IMR-90 (cell line): ENCODE measurements around the gene IRAK1. TPM values are rescaled to one million over a fixed set of nuclear protein-coding genes. Genes with fewer than 3 reads are reported as not detected.

Experiments
- ATAC-seq: fragments of 200-7000 bp; cut with Tn5 transposase; 2 replicates; pipeline ENCODE4 v1.9.1; 2020; ENCODE audit warnings: low read depth, mild to moderate bottlenecking, moderate library complexity
- BruUV-seq: library from RNA; stranded (reverse); fragments of 400-500 nt; replicated peaks from 2 replicates; lab custom pipeline; 2021; lab: Mats Ljungman, UMichigan
- CTCF ChIA-PET: fragments of 300-600 bp; formaldehyde crosslinking; extraction: SDS; loops from one replicate; lab custom pipeline; 2021; ENCODE audit warnings: antibody characterized with exemption; lab: Yijun Ruan, JAX
- POLR2A ChIA-PET: fragments of 300-600 bp; sonication (Branson Sonifier 250); formaldehyde crosslinking; loops from one replicate; lab custom pipeline; 2022; ENCODE audit warnings: antibody characterized with exemption; ENCODE audit not compliant: unreplicated experiment; lab: Charles Lee
- DNase-seq: peaks from one replicate; pipeline ENCODE4 v3.0.0; 2013
- H2AFZ ChIP-seq: replicated peaks from 2 replicates; pipeline ENCODE3; 2013; ENCODE audit warnings: low read length, mild to moderate bottlenecking; ENCODE audit not compliant: poor library complexity
- H2AK5ac ChIP-seq: 2 replicates; pipeline ENCODE4 v1.6.1; 2013; ENCODE audit warnings: low read depth, low read length, inconsistent platforms
- H2AK9ac ChIP-seq: replicated peaks from 2 replicates; pipeline ENCODE3; 2013; ENCODE audit warnings: mild to moderate bottlenecking, low read depth, low read length, moderate library complexity; ENCODE audit not compliant: poor library complexity
- H2BK120ac ChIP-seq: 2 replicates; pipeline ENCODE4 v1.6.1; 2013; ENCODE audit warnings: low read depth, low read length, inconsistent platforms
- H2BK15ac ChIP-seq: 3 replicates; pipeline ENCODE4 v1.6.1; 2013; ENCODE audit warnings: low read depth, low read length, inconsistent platforms
- H2BK20ac ChIP-seq: 2 replicates; pipeline ENCODE4 v1.6.1; 2013; ENCODE audit warnings: low read depth, mild to moderate bottlenecking, inconsistent platforms, low read length, moderate library complexity
- H2BK5ac ChIP-seq: 2 replicates; pipeline ENCODE4 v1.6.1; 2013; ENCODE audit warnings: mild to moderate bottlenecking, low read depth, low read length, inconsistent platforms; ENCODE audit not compliant: poor library complexity, severe bottlenecking
- H3K14ac ChIP-seq: replicated peaks from 2 replicates; pipeline ENCODE4 v1.6.1; 2013; ENCODE audit warnings: low read depth, low read length, inconsistent platforms
- H3K18ac ChIP-seq: 2 replicates; pipeline ENCODE4 v1.6.1; 2013; ENCODE audit warnings: low read depth, low read length, control low read depth
- H3K23ac ChIP-seq: 2 replicates; pipeline ENCODE4 v1.6.1; 2013; ENCODE audit warnings: low read depth, low read length, inconsistent platforms
- H3K27ac ChIP-seq: 2 replicates; pipeline ENCODE4 v1.5.1; 2013; ENCODE audit warnings: mild to moderate bottlenecking, control low read depth, low read length; ENCODE audit not compliant: insufficient read depth
- H3K27me3 ChIP-seq: 2 replicates; pipeline ENCODE4 v1.6.1; 2013; ENCODE audit warnings: low read length; ENCODE audit not compliant: control insufficient read depth, insufficient read depth
- H3K36me3 ChIP-seq: 2 replicates; pipeline ENCODE4 v1.6.1; 2013; ENCODE audit warnings: low read length, mixed read lengths; ENCODE audit not compliant: control insufficient read depth, insufficient read depth
- H3K4ac ChIP-seq: 2 replicates; pipeline ENCODE4 v1.6.1; 2013; ENCODE audit warnings: low read depth, low read length, inconsistent platforms
- H3K4me1 ChIP-seq: 2 replicates; pipeline ENCODE4 v1.6.1; 2013; ENCODE audit warnings: low read length, mixed read lengths; ENCODE audit not compliant: control insufficient read depth, insufficient read depth
- H3K4me2 ChIP-seq: 2 replicates; pipeline ENCODE4 v1.6.1; 2013; ENCODE audit warnings: low read depth, mild to moderate bottlenecking, control low read depth, low read length, moderate library complexity
- H3K4me3 ChIP-seq: 2 replicates; pipeline ENCODE4 v1.5.1; 2013; ENCODE audit warnings: low read depth, mild to moderate bottlenecking, control low read depth, low read length, moderate library complexity; ENCODE audit not compliant: insufficient read depth
- H3K56ac ChIP-seq: 2 replicates; pipeline ENCODE4 v1.6.1; 2013; ENCODE audit warnings: low read length, inconsistent platforms; ENCODE audit not compliant: insufficient read depth; ENCODE audit errors: extremely low read depth
- H3K79me1 ChIP-seq, 2 experiments: 2 replicates each; pipeline ENCODE4 v1.6.1; 2013; ENCODE audit warnings: low read length in 2 of 2, inconsistent platforms in 1 of 2, low read depth in 1 of 2
- H3K9ac ChIP-seq: 2 replicates; pipeline ENCODE4 v1.6.1; 2013; ENCODE audit warnings: low read depth, low read length, control low read depth
- H3K9me1 ChIP-seq: 2 replicates; pipeline ENCODE4 v1.6.1; 2013; ENCODE audit warnings: low read length, inconsistent platforms; ENCODE audit not compliant: insufficient read depth
- H3K9me3 ChIP-seq: 2 replicates; pipeline ENCODE4 v1.6.1; 2013; ENCODE audit warnings: low read length; ENCODE audit not compliant: control insufficient read depth, insufficient read depth
- H4K20me1 ChIP-seq: 2 replicates; pipeline ENCODE4 v1.6.1; 2013; ENCODE audit warnings: low read length, inconsistent platforms; ENCODE audit not compliant: insufficient read depth
- H4K5ac ChIP-seq: 2 replicates; pipeline ENCODE4 v1.6.1; 2013; ENCODE audit warnings: mild to moderate bottlenecking, low read depth, low read length, control low read depth
- H4K8ac ChIP-seq, 2 experiments: 2 replicates each; pipeline ENCODE4 v1.6.1; 2013; ENCODE audit warnings: low read depth in 2 of 2, low read length in 2 of 2, control low read depth in 1 of 2, inconsistent platforms in 1 of 2
- H4K91ac ChIP-seq: 2 replicates; pipeline ENCODE4 v1.6.1; 2013; ENCODE audit warnings: low read depth, low read length, inconsistent platforms; ENCODE audit not compliant: insufficient read depth
- BHLHE40 ChIP-seq: fragments of 150-350 bp; IDR thresholded peaks from 2 replicates; pipeline ENCODE4 v1.6.1; 2016; ENCODE audit warnings: mild to moderate bottlenecking, low read depth, low read length
- CEBPB ChIP-seq: IDR thresholded peaks from 2 replicates; pipeline ENCODE4 v1.6.1; 2012; ENCODE audit warnings: low read depth, low read length, improper control_type of control experiment
- CHD1 ChIP-seq: IDR thresholded peaks from 2 replicates; pipeline ENCODE4 v1.6.1; 2012; ENCODE audit warnings: low read depth, low read length, improper control_type of control experiment
- CTCF ChIP-seq: conservative IDR thresholded peaks from 2 replicates; pipeline ENCODE4 v1.5.1; 2012; ENCODE audit warnings: mild to moderate bottlenecking, low read depth, low read length, improper control_type of control experiment
- ELK1 ChIP-seq: fragments of 150-350 bp; IDR thresholded peaks from 2 replicates; pipeline ENCODE4 v1.6.1; 2016; ENCODE audit warnings: low read depth, mild to moderate bottlenecking, low read length, moderate library complexity, borderline replicate concordance
- MAZ ChIP-seq: IDR thresholded peaks from 2 replicates; pipeline ENCODE4 v1.6.1; 2012; ENCODE audit warnings: low read depth, mild to moderate bottlenecking, low read length, improper control_type of control experiment, moderate library complexity, borderline replicate concordance
- MXI1 ChIP-seq: IDR thresholded peaks from 2 replicates; pipeline ENCODE4 v1.6.1; 2012; ENCODE audit warnings: low read depth, mild to moderate bottlenecking, low read length, moderate library complexity, borderline replicate concordance
- NFE2L2 ChIP-seq: fragments of 150-350 bp; IDR thresholded peaks from 2 replicates; pipeline ENCODE4 v1.6.1; 2016; ENCODE audit warnings: low read depth, mild to moderate bottlenecking, low read length
- POLR2A ChIP-seq: IDR thresholded peaks from 2 replicates; pipeline ENCODE4 v1.6.1; 2012; ENCODE audit warnings: mild to moderate bottlenecking, low read depth, low read length
- RCOR1 ChIP-seq: IDR thresholded peaks from 2 replicates; pipeline ENCODE4 v1.6.1; 2012; ENCODE audit warnings: mild to moderate bottlenecking, low read length, improper control_type of control experiment; ENCODE audit not compliant: insufficient replicate concordance
- RFX5 ChIP-seq: IDR thresholded peaks from 2 replicates; pipeline ENCODE4 v1.8.0; 2012; ENCODE audit warnings: low read depth, mild to moderate bottlenecking, low read length, moderate library complexity
- SMC3 ChIP-seq: fragments of 150-350 bp; IDR thresholded peaks from 2 replicates; pipeline ENCODE4 v1.6.1; 2016; ENCODE audit warnings: low read depth, mild to moderate bottlenecking, antibody characterized with exemption, low read length, moderate library complexity
- USF2 ChIP-seq: fragments of 150-350 bp; IDR thresholded peaks from 2 replicates; pipeline ENCODE4 v1.6.1; 2017; ENCODE audit warnings: mild to moderate bottlenecking, antibody characterized with exemption, low read length, low read depth
- WGBS, 2 experiments: methylation state at CpG; one replicate each; pipeline versions ENCODE4 v1.1.5 to v1.1.7; 2013; ENCODE audit warnings: missing lambda C conversion rate in 2 of 2; ENCODE audit not compliant: insufficient read length in 1 of 2; ENCODE audit errors: extremely low coverage in 2 of 2; 5-methylcytosine and 5-hydroxymethylcytosine counted together
- dilution Hi-C: fragments of 300-500 bp; cut with HindIII; formaldehyde crosslinking; loops from one replicate; pipeline ENCODE4 v1.14.3; 2018; ENCODE audit warnings: low sequenced_read_pairs; ENCODE audit not compliant: unreplicated experiment
- in situ Hi-C: fragments of 300-500 bp; cut with MboI; formaldehyde crosslinking; loops from 3 replicates; pipeline ENCODE4 v1.14.3; 2019; ENCODE audit warnings: low sequenced_read_pairs, inconsistent platforms, mixed read lengths
- intact Hi-C: fragments of 100-400 bp; cut with micrococcal nuclease; formaldehyde crosslinking; loops from 2 replicates; pipeline ENCODE4 v1.10.0; 2022
- polyA plus RNA-seq, 3 experiments: library from polyadenylated mRNA; depleted of rRNA; stranded (reverse); fragments of >200 nt; gene quantifications; 2 replicates each; pipeline ENCODE4 v1.2.3, GENCODE V29; 2012; ENCODE audit warnings: low replicate concordance in 1 of 3
- total RNA-seq: library from RNA; depleted of rRNA; stranded (reverse); fragments of >200 nt; gene quantifications from 2 replicates; pipeline ENCODE4 v1.2.3, GENCODE V29; 2012

IRAK1 gene
- total and polyA plus RNA-seq, 2 of the 4 experiments (the other 2 are of a cell fraction): 33.3 to 50.2 TPM

GRCh38 chrX:153970357-153971123 lies 49.2 kb downstream of the IRAK1 start:
- Histone ChIP-seq H3K27me3 (no peaks in the 10 kb centered on the region), H3K4ac (peak overlapping the region; percentile 91), H2BK5ac (peak overlapping the region; percentile 93), H3K4me2 (peak overlapping the region; percentile 93), H2AK5ac (peak overlapping the region; percentile 93), H3K79me1 (peaks cover 14 to 33% of the 10 kb centered on the region in 2 experiments; a peak in 2 of 4 replicates), H3K4me1 (peaks cover 24% of the 10 kb centered on the region), H2BK15ac (no peak overlapping the region; the same call in 2 of the 3 replicates), H3K9me3 (no peaks in the 10 kb centered on the region), H2AK9ac (peak overlapping the region; percentile 99), H4K91ac (peak overlapping the region; percentile 82; the same call in 1 of the 2 replicates), H3K23ac (peak overlapping the region; percentile 83), H3K9me1 (peaks cover 12% of the 10 kb centered on the region; the same call in 1 of the 2 replicates), H4K20me1 (peaks cover 53% of the 10 kb centered on the region), H3K4me3 (peak overlapping the region; percentile 96), H4K8ac (peak overlapping the region; percentile 64 to 75; a peak in 3 of 4 replicates), H3K36me3 (no peaks in the 10 kb centered on the region), H3K14ac (peak overlapping the region; percentile 85), H3K9ac (peak overlapping the region; percentile 95), H2BK120ac (peak overlapping the region; percentile 64; the same call in 1 of the 2 replicates), H3K18ac (peak overlapping the region; percentile 84), H4K5ac (peak overlapping the region; percentile 85), H2AFZ (peak overlapping the region; percentile 99), H3K56ac (peak overlapping the region; percentile 91), H3K27ac (peak overlapping the region; percentile 100), H2BK20ac (no peak overlapping the region)
- ATAC-seq: peak; percentile 8
- in situ Hi-C loops (no loop called here), dilution Hi-C loops (no loop called here), intact Hi-C loops (loop anchor here (2.0 kb wide), 1 partner anchor 76 kb away; no protein-coding TSS in a partner anchor)
- no TSS peak for BruUV-seq
- WGBS, 2 experiments: 7% methylated on average over 21 of the region's 49 CpGs; no CpG with 5 or more reads in 1 of the 2 experiments
- ChIA-PET CTCF (no interaction called here), POLR2A (interaction anchor here (0.5 to 0.6 kb wide), 3 partner anchors 47 to 357 kb away, joined by 3 to 13 read pairs (median 6); no protein-coding TSS in a partner anchor)
- DNase-seq: peak; percentile 71
- TF ChIP-seq SMC3: no peak
- TF ChIP-seq CHD1: no peak
- TF ChIP-seq CTCF: no peak
- TF ChIP-seq NFE2L2: no peak
- TF ChIP-seq RFX5: no peak
- TF ChIP-seq POLR2A: no peak
- TF ChIP-seq CEBPB: no peak
- TF ChIP-seq MXI1: 0 out of 2 replicates have a peak, but pooled peaks have one; percentile 10
- TF ChIP-seq ELK1: no peak
- no peak for TF ChIP-seq RCOR1
- TF ChIP-seq USF2: no peak
- peak; percentile 71; the same call in 1 of the 2 replicates for TF ChIP-seq MAZ
- no peak for TF ChIP-seq BHLHE40
